GM12864 (cell line): ENCODE data around the gene ANAPC1.

Source experiments
- DNase-seq: peaks from one replicate; pipeline ENCODE4 v3.0.0-alpha.2; 2011; ENCODE audit warnings: low read depth
- H3K4me3 ChIP-seq: 2 replicates; pipeline ENCODE4 v1.5.1; 2011; ENCODE audit warnings: mild to moderate bottlenecking, low read depth, low read length, control low read depth
- TF ChIP-seq, protein P1 (sequence below): IDR thresholded peaks from 2 replicates; pipeline ENCODE4 v1.5.1; 2011; ENCODE audit warnings: low read depth, mild to moderate bottlenecking, moderate library complexity, low read length, control low read depth, inconsistent platforms; ENCODE audit errors: missing control alignments

The ANAPC1 gene

DNA sequence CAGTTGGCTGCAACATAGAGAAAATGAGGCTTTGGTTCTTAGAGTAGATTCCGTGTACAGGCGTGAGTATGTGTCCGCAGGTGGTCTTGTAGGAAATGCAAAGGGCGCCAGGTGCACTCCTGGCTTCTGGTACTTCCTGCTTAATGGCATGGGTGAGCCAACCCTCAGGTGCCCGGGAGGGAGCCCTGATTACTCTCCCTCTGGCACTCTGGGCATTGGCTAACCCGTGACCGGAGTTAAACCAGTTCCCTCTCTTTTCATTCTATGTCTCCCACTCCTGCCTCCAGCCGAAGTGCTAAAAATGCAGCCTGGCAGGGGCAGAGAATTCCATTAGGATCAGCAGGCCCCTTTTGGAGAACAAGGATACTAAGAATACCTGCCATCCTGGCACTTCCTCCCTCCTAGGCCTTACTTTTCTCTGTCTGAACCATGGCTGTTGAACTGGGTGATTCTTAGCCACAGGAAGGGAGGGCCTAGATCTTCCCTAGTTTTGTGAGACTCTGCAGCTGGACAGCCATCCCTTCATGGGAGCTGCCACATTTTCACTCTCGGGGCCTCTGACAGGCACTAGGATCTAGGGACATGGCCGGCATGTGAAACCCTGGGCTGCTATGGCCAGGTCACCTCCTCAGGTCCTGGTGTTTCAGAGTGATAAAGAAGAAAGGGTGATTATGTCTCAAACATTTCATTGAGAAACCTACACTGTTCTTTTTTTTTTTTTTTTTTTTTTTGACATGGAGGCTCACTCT lies 20.9 kb upstream of the ANAPC1 start:
- TF ChIP-seq, protein P1, sequence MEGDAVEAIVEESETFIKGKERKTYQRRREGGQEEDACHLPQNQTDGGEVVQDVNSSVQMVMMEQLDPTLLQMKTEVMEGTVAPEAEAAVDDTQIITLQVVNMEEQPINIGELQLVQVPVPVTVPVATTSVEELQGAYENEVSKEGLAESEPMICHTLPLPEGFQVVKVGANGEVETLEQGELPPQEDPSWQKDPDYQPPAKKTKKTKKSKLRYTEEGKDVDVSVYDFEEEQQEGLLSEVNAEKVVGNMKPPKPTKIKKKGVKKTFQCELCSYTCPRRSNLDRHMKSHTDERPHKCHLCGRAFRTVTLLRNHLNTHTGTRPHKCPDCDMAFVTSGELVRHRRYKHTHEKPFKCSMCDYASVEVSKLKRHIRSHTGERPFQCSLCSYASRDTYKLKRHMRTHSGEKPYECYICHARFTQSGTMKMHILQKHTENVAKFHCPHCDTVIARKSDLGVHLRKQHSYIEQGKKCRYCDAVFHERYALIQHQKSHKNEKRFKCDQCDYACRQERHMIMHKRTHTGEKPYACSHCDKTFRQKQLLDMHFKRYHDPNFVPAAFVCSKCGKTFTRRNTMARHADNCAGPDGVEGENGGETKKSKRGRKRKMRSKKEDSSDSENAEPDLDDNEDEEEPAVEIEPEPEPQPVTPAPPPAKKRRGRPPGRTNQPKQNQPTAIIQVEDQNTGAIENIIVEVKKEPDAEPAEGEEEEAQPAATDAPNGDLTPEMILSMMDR: no peak
- no peak overlapping the region for H3K4me3 ChIP-seq
- DNase-seq: no peak

DNA sequence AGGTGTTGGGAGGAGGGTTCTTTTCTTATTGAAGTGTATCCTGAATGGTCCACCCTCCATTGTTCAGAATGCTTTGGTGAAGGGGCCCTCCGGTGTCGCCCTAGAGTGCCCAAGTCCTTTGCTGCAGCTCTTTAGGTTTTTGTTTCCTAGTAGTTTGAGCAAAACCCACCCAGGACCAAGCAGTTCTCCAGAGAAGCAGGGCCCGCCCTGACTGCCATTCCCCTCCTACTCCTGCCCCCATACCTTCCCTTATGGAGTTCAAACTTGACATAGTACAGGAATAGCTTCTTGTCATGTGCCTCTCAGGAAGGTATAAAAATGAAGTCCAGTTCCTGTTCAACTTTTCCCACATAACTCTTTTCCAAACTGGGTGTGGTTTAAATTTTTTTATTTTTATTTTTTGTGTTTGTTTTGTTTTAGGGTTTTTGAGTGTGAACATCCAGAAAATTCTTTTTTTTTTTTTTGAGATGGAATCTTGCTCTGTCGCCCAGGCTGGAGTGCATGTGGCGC lies 20.0 kb upstream of the ANAPC1 start:
- H3K4me3 ChIP-seq: no peak overlapping the region
- TF ChIP-seq, protein P1: no peak
- DNase-seq: no peak

DNA sequence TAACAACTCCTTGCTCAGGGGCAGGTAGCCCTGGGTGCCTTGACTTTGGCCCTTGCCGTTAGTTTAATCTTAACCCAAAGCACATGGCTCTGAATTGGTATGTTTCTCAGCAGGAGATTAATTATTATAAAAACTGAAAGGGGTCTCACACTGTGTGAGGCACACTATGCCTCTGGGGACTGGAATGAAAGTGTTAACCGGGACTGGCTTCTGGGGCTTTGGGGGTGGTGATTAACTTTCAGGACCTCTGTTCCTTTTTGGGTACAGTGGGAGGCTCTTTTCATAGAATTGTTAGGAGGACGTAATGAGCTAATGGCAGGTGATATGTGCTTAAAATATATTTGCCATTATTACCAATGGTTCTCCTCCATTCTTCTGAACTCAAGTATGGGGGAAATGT lies 19.5 kb upstream of the ANAPC1 start:
- TF ChIP-seq, protein P1: no peak
- DNase-seq: no peak
- no peak overlapping the region for H3K4me3 ChIP-seq

- TF ChIP-seq, protein P1: no peak
- no peak for DNase-seq
- no peak overlapping the region for H3K4me3 ChIP-seq
Observed at GRCh38 chr2:111900859-111901258, 16.9 kb upstream of the ANAPC1 start.

DNA sequence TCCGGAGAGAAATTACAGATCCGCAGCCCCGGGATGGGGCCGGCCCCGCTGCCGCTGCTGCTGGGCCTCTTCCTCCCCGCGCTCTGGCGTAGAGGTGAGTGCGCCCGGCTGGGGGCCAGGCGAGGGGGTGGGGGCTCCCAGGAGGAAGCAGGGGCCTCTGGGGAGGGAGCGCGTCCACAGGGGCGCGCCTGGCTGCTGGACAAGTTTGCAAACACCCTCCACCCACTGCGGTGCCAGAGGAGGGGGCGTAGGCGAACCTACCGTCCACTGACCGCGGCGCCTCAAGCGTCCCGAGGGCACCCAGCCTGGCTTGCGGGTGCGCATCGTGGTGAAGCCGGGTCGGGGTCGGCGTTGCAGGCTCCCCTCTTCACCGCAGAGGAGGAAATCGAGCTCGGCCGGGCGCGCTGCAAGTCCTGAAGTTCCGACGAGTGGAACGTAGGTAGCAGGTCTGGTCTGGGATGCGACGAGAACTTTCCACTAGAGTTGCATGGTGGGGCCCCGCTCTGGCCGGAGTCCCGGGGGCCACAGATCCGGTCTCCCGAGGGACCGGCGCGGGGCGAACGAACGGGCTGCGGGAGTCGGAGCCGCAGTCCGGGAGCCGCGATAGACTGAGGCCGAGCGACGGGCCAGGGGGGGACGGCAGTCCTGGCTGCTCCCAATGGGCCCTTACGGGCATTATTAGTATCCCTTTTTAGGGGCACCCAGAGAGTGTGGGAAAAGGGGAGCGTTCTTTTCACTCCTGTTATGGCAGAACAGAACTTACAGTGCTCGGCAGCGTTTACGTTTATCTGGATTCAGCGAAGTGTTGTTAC lies 14.9 kb upstream of the ANAPC1 start:
- TF ChIP-seq, protein P1: no peak
- peak overlapping the region; percentile 35 for H3K4me3 ChIP-seq
- DNase-seq: no peak

- DNase-seq: no peak
- H3K4me3 ChIP-seq: peak within 1 kb of the TSS; percentile 57
- TF ChIP-seq, protein P1: peak; percentile 29
Observed at GRCh38 chr2:111897924-111898702, 14.1 kb upstream of the ANAPC1 start, which contains the start of gene MERTK. Gene MERTK, plus strand, starts transcription at chr2:111898607. Its CDS starts 129 bp downstream, at chr2:111898736.
